Epithelial cell of proximal tubule (primary cell): ENCODE measurements around the gene RRAGB. TPM values are rescaled to one million over a fixed set of nuclear protein-coding genes. Genes with fewer than 3 reads are reported as not detected.
"Not testable (repeated sequence)": the region's sequence is repeated elsewhere in the genome, so short reads cannot be mapped to it uniquely, and the experiment has no call there.

Experiments used
- DNase-seq: peaks from one replicate; pipeline ENCODE4 v3.0.0-alpha.2; 2011; ENCODE audit warnings: low read depth
- H3K4me3 ChIP-seq: 2 replicates; pipeline ENCODE4 v1.5.1; 2011; ENCODE audit warnings: low read depth, mild to moderate bottlenecking, low read length
- CTCF ChIP-seq: conservative IDR thresholded peaks from 2 replicates; pipeline ENCODE4 v1.5.1; 2012; ENCODE audit warnings: low read depth, mild to moderate bottlenecking, low read length
- total RNA-seq: library from RNA; depleted of rRNA; stranded (reverse); fragments of >200 nt; gene quantifications from 2 replicates; pipeline ENCODE4 v1.2.3, GENCODE V29; 2015

Gene RRAGB
- total RNA-seq, 1 donor from 2014 or later = 6.2 TPM

DNA sequence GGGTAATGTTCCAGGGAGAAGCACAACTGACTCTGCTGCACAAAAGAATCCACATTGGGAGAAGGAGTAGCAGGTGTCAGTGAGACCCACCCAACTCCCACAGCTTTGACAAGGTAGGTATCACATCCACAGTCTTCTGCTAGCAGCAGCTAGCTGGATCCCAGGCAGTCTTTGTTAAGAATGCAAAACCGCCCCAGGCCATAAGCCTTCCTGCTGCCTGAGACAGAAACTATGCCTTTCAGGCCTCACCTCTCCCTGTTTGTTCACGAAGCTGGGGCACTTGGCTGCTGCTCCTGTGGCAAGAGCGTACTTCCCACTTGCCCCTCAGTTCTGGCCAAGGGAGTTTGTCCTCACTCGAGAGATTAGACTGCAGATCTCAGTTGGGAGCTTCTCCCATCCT is 21.4 kb downstream of the RRAGB start:
- no peak overlapping the region for H3K4me3 ChIP-seq
- TF ChIP-seq CTCF = no peak
- no peak for DNase-seq

GRCh38 chrX:55742649-55743048 is 25.1 kb downstream of the RRAGB start:
- no peak for DNase-seq
- TF ChIP-seq CTCF = no peak
- no peak overlapping the region for H3K4me3 ChIP-seq

DNA sequence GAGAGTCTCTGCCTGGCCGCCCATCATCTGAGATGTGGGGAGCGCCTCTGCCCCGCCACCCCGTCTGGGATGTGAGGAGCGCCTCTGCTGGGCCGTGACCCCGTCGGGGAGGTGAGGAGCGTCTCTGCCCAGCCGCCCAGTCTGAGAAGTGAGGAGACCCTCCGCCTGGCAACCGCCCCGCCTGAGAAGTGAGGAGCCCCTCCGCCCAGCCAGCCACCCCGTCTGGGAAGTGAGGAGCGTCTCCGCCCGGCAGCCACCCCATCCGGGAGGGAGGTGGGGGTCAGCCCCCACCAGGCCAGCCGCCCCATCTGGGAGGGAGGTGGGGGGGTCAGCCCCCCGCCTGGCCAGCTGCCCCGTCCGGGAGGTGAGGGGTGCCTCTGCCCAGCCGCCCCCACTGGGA is 30.9 kb downstream of the RRAGB start:
- not testable (repeated sequence) for H3K4me3 ChIP-seq, DNase-seq

- no peak for TF ChIP-seq CTCF
- DNase-seq = no peak
Observed at GRCh38 chrX:55750256-55750655, 32.7 kb downstream of the RRAGB start.

DNA sequence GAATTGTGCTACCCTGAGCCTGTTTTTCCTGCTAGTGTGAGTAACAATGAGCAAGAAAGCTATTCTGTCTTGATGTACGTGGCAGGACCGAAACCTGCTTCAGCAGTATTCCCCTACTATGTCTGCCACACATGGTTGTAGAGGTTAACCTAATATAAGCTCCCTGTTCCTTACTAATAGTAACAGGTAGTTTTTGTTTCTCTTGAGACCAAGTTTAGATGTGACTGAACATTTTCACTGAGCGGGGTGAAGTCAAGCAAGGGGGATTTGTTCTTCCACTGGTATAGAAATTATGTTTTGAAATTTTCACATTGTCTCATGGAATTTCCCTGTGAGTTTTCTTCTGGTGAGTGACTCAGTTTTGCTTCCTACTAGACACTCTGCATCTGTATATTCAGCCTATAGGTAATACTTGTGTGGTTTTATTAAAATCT is 37.3 kb downstream of the RRAGB start:
- TF ChIP-seq CTCF = no peak
- no peak for DNase-seq
- no peak overlapping the region for H3K4me3 ChIP-seq

More at GRCh38 chrX:55750256-55750655, 32.7 kb downstream of the RRAGB start:
- no peak overlapping the region for H3K4me3 ChIP-seq

- TF ChIP-seq CTCF = no peak
- H3K4me3 ChIP-seq = no peak overlapping the region
- no peak for DNase-seq
Observed at GRCh38 chrX:55758033-55758432, 40.5 kb downstream of the RRAGB start.

DNA sequence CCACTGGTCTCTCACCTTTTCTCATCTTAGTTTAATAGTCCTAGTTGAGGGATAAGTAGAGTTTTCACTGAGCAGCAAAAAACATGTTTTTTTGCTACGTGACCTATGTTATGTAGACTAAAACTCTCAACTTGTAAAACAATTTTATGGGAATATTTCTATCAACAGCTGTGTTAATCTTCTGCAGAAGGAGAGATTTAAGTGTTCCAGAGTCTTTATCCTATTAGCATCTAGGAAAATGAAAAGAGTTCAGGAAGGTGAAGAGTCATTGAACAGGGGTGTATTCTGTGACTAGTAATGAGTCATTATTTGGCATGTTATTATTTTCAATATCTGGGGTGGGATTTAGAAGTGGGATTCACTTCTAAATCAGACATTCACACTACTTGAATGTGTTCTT is 41.9 kb downstream of the RRAGB start:
- no peak for TF ChIP-seq CTCF
- no peak for DNase-seq
- H3K4me3 ChIP-seq = no peak overlapping the region

DNA sequence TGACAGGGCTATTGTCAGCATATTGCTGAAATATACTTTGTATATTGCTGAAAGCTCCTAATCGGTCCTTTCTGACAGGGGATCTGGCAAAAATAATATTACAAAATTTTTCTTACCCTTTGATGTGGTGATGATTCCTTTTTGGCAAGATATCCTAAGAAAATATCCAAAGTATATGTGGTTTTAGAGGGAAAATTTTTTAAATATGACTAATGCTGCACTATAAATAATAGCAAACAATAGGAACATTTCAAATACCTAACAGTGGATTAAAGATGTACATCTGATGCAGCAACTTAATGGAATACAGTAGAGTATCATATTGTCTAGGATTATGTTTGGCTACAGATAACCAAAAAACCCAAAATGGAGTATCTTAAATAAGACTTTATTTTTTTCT is 49.6 kb downstream of the RRAGB start:
- no peak for TF ChIP-seq CTCF
- DNase-seq = no peak
- no peak overlapping the region for H3K4me3 ChIP-seq

GRCh38 chrX:55774419-55774818 is 56.9 kb downstream of the RRAGB start:
- not testable (repeated sequence) for H3K4me3 ChIP-seq, DNase-seq
